GM19438 (cell line): ENCODE results near the gene CARS1.

ENCODE experiments used
- ATAC-seq: cut with Tn5 transposase; IDR thresholded peaks from one replicate; pipeline ENCODE4 v1.9.1; 2021; ENCODE audit warnings: low read depth; ENCODE audit not compliant: unreplicated experiment

The CARS1 gene

GRCh38 chr11:2963112-2963754 is 94.0 kb downstream of the CARS1 start:
- ATAC-seq: no peak

GRCh38 chr11:2961080-2961479 is 96.1 kb downstream of the CARS1 start:
- ATAC-seq: no peak

DNA sequence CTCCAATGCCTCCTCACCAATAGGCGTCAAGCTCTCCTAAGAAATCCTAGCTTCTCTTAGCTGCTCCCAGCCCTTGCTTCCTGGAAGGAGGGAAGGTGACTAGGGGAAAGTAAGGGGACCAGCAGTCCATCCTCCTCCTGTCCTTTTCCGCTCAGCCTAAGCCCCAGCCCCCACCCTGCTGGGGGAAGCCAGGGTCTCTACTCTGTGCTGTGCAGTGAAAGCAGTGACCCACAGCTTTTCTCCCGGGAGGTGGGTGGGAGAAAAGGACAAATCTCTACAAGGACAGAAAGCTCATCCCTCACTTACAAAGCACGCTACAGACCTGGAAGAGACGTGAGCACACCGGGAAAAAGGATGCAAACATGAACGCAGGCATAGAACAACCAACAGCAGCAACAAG is 97.1 kb downstream of the CARS1 start:
- ATAC-seq: no peak

GRCh38 chr11:2958251-2958650 is 99.0 kb downstream of the CARS1 start:
- no peak for ATAC-seq

GRCh38 chr11:2955906-2956476 is 101.2 kb downstream of the CARS1 start:
- ATAC-seq: no peak

DNA sequence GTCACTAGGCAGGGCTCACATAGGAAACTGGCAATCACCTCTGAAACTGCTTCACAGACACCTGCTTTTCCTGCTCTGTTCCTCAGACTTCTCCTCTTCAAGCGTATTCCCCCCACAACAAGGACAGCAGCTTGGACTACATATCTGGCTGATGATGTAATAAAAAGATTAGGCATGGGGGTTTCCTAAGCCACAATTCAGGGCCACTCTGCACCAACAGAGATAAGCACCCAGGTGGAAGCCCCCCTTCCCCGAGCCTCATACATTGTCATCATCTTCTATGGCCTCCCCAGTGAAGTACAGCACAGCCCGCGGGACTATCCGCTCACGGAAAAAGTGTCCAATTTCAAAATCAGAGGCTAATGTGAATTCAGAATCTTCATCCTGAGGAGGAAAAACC is 103.0 kb downstream of the CARS1 start:
- no peak for ATAC-seq

DNA sequence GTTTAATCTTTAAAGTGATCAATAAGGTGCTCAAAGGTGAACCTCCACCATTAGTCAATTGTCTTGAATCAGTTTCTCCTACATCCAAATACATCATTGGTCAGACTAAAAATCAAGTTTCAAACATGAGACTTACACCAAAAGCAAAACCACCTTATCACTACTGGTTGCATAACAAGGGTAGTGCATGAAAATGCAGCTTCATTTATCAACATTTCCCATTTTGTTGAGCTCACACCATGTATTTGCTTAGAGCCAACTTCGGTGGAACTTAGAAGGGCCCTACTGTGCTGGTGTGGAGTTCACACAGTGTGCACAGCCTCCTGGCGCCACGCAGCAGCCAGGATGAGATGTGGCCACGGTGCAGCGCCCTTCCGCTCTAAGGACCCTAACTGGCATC is 104.9 kb downstream of the CARS1 start:
- ATAC-seq: no peak

DNA sequence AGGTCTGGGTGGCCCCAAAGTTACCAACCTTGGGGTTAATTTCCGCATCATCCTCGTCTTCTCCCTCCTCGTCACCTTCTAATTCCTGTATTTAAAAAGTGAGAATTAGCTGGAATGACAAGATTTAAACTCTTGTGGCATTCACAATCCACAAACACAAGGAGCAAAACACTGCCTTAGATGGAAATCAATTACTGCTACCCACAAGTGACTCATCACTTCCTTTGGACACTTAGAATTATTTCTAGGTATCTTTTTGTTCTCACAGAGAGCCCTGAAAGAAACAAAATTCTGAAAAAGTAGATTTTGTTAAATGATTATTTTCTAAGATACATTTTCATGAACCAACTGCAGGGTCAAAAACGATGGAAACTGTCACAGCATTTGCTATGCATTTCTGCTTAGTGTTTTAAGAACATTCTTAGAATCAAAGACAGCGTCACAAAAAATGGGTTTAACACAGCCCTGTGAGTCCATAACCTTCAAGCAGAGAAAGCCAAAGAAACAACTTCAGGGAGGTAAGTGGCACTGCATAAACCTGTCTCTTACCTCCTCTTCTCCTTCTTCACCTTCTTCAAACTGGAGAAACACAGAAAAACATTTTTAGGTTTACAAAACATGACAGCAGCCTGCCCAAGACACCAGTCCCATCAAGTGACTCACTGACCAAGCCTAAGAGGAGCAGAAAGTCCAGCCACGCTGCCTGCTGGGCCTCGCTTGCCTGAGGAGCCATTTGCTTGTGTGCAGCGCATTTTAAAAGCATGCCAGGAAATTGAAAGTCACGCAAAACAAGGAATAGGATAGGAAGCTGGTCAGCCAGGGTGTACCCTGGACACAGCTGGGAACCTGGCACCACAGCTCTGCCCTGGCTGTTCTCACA is 105.8 kb downstream of the CARS1 start:
- ATAC-seq: no peak
